ENCODE results near the gene CORO1C.

Gene CORO1C

DNA sequence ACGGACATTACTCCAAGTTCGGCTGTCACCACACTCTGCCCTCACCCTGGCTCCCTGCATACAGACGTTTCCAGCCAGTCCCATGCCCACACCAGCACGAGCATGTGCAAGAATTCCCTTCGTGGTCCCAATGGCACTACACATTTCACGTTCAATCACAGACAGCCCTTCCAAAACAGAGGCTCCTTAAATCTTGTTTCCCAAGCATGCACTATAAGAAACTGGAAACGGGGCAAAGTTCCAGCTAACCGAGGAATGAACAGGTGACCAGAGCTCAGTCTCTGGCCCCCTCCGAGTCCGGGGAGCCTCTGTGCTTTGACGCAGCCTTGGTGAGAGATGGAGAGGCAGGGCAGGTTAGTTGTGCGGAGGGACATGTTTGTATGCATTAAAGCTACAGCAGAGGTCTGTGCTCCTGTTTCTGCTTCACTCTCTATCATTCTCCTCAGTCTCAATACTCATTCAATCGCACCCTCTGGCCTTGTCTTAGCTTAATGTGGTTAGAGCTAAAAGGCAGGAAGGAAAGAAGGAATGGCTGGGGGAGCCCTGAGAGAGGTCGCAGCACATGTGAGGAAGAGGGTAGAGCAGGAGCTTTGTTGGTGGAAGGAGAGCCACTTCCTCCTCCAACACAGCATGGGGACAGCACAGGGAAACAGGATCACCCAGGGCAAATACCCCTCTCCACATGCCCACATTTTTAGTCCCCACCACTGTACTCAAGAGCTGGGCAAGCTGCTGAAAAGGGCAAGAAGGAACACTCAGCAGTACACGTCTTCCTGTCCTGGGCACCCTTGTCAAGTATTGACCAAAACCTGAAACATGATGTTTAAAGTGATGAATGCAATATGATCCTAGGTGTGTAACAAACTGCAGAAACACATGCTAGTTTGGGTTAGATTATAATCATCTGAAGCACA lies 85.4 kb downstream of the CORO1C start:
- H3K4me3 ChIP-seq (ENCODE audit: low read depth, low read length) = no peak overlapping the region
- no peak for DNase-seq (ENCODE audit: low read depth)
- TF ChIP-seq, protein P1, sequence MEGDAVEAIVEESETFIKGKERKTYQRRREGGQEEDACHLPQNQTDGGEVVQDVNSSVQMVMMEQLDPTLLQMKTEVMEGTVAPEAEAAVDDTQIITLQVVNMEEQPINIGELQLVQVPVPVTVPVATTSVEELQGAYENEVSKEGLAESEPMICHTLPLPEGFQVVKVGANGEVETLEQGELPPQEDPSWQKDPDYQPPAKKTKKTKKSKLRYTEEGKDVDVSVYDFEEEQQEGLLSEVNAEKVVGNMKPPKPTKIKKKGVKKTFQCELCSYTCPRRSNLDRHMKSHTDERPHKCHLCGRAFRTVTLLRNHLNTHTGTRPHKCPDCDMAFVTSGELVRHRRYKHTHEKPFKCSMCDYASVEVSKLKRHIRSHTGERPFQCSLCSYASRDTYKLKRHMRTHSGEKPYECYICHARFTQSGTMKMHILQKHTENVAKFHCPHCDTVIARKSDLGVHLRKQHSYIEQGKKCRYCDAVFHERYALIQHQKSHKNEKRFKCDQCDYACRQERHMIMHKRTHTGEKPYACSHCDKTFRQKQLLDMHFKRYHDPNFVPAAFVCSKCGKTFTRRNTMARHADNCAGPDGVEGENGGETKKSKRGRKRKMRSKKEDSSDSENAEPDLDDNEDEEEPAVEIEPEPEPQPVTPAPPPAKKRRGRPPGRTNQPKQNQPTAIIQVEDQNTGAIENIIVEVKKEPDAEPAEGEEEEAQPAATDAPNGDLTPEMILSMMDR (conservative IDR thresholded peaks at IDR 0.05; ENCODE audit: low read depth, low read length) = no peak

DNA sequence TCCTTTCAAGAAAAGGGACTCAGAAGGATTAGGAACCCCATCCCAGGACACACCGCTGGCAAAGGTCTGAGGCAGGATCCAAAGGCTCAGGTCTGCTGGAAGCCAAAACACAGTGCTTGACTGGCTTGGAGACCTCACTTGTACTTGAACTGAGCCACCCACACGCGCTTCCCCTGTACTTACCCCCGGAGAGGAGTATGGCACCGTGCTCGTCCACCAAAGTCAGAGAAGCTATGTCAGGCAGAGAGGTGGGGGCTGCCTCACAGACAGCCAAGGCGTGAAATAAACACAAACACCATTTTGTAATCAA lies 86.6 kb downstream of the CORO1C start:
- H3K4me3 ChIP-seq (ENCODE audit: low read depth, low read length) = no peak overlapping the region
- TF ChIP-seq, protein P1 (conservative IDR thresholded peaks at IDR 0.05; ENCODE audit: low read depth, low read length) = no peak

DNA sequence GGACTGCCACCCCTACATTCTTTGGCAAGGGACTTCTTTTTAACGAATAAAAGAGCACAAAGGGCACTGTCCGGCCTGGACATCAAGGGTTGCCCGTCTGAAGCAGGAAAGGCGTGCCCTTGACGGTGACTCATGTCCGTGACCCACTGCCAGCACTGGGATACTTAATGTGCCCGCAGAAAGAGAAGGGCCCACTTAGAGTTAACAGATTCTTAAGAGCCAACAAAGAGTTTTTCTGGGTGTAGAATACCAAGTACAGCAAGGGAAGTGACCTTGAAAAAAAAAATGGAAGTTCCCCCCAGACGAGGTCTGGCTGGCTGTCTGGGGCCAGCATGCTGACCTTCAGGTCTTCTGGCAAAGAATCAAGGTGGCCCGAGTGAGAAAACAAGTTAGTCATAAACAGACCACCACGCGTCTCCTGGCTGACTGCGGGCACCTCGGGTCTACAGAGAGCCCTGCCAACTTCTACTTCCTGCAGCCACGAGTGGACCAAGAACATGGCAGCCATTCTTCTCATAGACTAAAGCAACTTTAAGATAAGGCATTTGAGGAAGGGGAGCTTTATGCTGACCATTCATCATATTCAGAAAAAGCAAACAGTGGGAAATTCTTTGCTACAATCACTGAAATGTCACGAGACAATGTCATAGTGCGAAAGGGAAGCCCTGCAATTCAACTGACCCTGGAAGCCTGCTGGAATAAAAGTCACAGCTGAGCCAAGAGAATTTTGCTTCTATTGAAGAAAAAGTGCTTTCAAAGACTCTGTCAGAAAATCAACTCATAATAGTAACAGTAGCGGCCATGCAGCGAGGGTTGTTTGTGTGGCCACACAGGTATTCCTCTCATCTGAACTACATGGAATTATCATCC lies 87.1 kb downstream of the CORO1C start:
- DNase-seq (ENCODE audit: low read depth) = no peak
- H3K4me3 ChIP-seq (ENCODE audit: low read depth, low read length) = no peak overlapping the region

More for the DNA sequence above, 86.6 kb downstream of the CORO1C start:
- DNase-seq (ENCODE audit: low read depth) = no peak

DNA sequence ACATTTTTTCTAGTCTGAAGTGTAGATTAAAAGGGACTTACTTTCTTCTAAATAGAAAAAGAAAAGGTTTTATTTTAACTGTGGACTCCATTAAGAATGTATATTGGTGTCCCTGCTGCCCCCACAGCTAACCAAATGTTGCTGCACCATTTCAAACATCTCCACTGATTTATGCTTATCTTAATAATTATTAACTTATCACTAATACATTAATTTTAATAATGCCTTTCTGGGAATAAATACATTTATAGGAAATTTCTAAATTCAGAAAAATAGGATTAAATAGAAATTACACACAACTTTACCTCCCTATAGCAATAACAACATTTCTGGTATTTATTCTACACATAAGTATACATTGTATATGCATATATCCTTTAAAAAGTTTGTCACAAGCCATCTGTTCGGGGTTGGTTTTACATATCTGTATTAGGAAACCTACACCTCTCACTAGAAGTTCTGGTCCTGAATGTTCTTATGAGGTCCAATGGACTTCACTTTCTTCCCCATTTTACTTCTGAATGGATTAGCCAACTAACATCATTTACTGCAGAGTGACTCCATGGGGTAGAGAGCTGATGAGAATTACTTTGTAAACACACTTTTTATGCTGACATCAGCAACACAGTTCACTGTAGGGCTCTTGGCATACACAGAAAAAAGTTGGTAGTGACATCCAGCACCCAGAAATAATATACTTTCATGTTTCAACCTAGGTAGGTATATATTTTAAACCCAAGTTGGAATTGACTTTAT lies 88.2 kb downstream of the CORO1C start:
- TF ChIP-seq, protein P1 (conservative IDR thresholded peaks at IDR 0.05; ENCODE audit: low read depth, low read length) = no peak
- peak; percentile 36 for DNase-seq (ENCODE audit: low read depth)
- no peak overlapping the region for H3K4me3 ChIP-seq (ENCODE audit: low read depth, low read length)

More for the DNA sequence above, 87.1 kb downstream of the CORO1C start:
- TF ChIP-seq, protein P1 (conservative IDR thresholded peaks at IDR 0.05; ENCODE audit: low read depth, low read length) = no peak

DNA sequence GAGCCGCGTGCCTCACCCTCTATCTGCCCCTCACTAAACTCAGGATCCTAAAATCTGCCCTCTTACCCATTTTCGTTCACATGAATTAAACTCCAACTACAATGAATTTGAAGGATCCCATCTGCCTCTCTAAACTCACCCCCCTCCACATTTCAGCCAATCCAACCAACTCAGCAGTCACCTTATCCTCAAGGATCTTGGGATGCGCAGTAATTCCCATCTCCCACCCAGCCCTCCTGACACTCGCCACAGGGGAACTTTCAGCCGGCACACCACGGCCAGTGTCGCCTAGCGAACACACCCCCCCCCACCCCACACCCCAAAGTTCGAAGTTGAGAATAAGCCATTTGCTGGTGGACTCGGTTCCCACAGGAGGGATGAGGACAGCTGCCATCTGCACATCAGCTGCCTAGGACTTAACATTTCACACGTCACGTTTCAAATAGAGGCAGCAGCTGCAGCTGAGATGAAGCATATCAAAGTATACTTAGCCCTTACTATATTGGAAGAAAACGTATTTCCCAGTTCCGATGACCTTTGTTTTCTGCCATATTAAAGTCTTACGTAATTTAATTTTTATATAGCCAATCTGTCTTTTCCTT lies 88.9 kb downstream of the CORO1C start:
- TF ChIP-seq, protein P1 (conservative IDR thresholded peaks at IDR 0.05; ENCODE audit: low read depth, low read length) = no peak
- no peak overlapping the region for H3K4me3 ChIP-seq (ENCODE audit: low read depth, low read length)
- DNase-seq (ENCODE audit: low read depth) = no peak
